HL-60 (cell line): ENCODE results near the gene GRXCR2.

Experiments
- DNase-seq, 2 experiments: peaks; one replicate each; pipeline ENCODE4 v3.0.0-alpha.2; 2010 to 2020; ENCODE audit warnings: low read depth in 1 of 2, low spot score in 1 of 2
- H3K27ac ChIP-seq: fragments of 250-450 bp; sonication (Bioruptor Pico); replicated peaks from 2 replicates; pipeline ENCODE4 v1.5.1; 2020; ENCODE audit warnings: mild to moderate bottlenecking, moderate library complexity
- H3K27me3 ChIP-seq: fragments of 250-450 bp; sonication (Bioruptor Pico); 2 replicates; pipeline ENCODE4 v1.5.1; 2021; ENCODE audit warnings: mild to moderate bottlenecking, moderate library complexity; ENCODE audit not compliant: insufficient read depth, poor library complexity, severe bottlenecking
- H3K4me3 ChIP-seq: replicated peaks from 2 replicates; pipeline ENCODE4 v1.5.1; 2011; ENCODE audit warnings: mild to moderate bottlenecking, control low read depth, low read length; ENCODE audit not compliant: insufficient read depth
- GABPA ChIP-seq: IDR thresholded peaks from 2 replicates; pipeline ENCODE4 v1.6.1; 2012; ENCODE audit warnings: low read depth
- POLR2AphosphoS5 ChIP-seq: IDR thresholded peaks from 2 replicates; pipeline ENCODE4 v1.6.1; 2012; ENCODE audit warnings: low read depth
- REST ChIP-seq: IDR thresholded peaks from 2 replicates; pipeline ENCODE4 v1.6.1; 2012; ENCODE audit warnings: low read depth; ENCODE audit not compliant: insufficient replicate concordance
- SPI1 ChIP-seq: IDR thresholded peaks from 2 replicates; pipeline ENCODE4 v1.6.1; 2012; ENCODE audit warnings: low read depth, mild to moderate bottlenecking, borderline replicate concordance
- TF ChIP-seq, protein P1 (sequence below): IDR thresholded peaks from one replicate; pipeline ENCODE4 v1.5.1; 2011; ENCODE audit warnings: low read length, control low read depth, inconsistent platforms; ENCODE audit not compliant: insufficient read depth

Gene GRXCR2

GRCh38 chr5:145904743-145905142 lies 31.9 kb upstream of the GRXCR2 start:
- no peak for TF ChIP-seq REST
- TF ChIP-seq POLR2AphosphoS5 = no peak
- TF ChIP-seq, protein P1, sequence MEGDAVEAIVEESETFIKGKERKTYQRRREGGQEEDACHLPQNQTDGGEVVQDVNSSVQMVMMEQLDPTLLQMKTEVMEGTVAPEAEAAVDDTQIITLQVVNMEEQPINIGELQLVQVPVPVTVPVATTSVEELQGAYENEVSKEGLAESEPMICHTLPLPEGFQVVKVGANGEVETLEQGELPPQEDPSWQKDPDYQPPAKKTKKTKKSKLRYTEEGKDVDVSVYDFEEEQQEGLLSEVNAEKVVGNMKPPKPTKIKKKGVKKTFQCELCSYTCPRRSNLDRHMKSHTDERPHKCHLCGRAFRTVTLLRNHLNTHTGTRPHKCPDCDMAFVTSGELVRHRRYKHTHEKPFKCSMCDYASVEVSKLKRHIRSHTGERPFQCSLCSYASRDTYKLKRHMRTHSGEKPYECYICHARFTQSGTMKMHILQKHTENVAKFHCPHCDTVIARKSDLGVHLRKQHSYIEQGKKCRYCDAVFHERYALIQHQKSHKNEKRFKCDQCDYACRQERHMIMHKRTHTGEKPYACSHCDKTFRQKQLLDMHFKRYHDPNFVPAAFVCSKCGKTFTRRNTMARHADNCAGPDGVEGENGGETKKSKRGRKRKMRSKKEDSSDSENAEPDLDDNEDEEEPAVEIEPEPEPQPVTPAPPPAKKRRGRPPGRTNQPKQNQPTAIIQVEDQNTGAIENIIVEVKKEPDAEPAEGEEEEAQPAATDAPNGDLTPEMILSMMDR = no peak
- no peak for TF ChIP-seq GABPA
- TF ChIP-seq SPI1 = no peak
- no peak for DNase-seq
- no peaks in the 10 kb centered on the region for H3K27me3 ChIP-seq
- no peak overlapping the region for H3K4me3 ChIP-seq
- no peak overlapping the region for H3K27ac ChIP-seq

DNA sequence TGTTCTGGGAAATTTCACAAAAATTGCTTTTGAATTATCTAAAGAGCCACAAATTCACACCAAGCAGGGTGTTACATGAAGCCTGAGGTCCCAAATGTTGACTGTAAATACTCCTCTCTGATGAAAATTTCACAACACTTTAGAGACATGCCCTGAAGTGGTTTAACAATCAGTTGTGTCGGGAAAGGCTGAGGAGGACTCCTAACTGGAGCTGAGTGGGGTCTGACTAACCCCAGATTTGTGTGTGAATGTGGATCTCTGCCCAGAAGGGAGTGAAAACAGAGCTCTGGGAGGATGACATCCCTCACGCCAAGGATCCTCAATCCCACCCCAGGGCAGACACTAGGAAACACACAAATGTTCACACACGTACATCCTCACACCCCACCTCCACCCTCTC lies 31.1 kb upstream of the GRXCR2 start:
- Histone ChIP-seq H3K27me3 (no peaks in the 10 kb centered on the region), H3K4me3 (no peak overlapping the region), H3K27ac (no peak overlapping the region)
- DNase-seq = no peak
- TF ChIP-seq, protein P1 = no peak
- TF ChIP-seq POLR2AphosphoS5 = no peak
- TF ChIP-seq SPI1 = no peak
- TF ChIP-seq REST = no peak
- no peak for TF ChIP-seq GABPA

GRCh38 chr5:145903113-145903512 lies 30.3 kb upstream of the GRXCR2 start:
- H3K4me3 ChIP-seq = no peak overlapping the region
- DNase-seq = no peak
- no peak for TF ChIP-seq GABPA
- TF ChIP-seq SPI1 = no peak
- TF ChIP-seq REST = no peak
- no peak overlapping the region for H3K27ac ChIP-seq
- H3K27me3 ChIP-seq = no peaks in the 10 kb centered on the region

GRCh38 chr5:145902421-145902820 lies 29.6 kb upstream of the GRXCR2 start:
- H3K27ac ChIP-seq = no peak overlapping the region
- H3K27me3 ChIP-seq = no peaks in the 10 kb centered on the region
- TF ChIP-seq POLR2AphosphoS5 (no peak), GABPA (no peak), SPI1 (no peak), REST (no peak)
- TF ChIP-seq, protein P1 = no peak
- no peak overlapping the region for H3K4me3 ChIP-seq
- DNase-seq = no peak
